Adrenal gland (tissue), 5 donors: ENCODE measurements around the gene CMPK2.
A peak's percentile ranks its signal among the peaks of the same experiment; 100 is the strongest.

ENCODE experiments used
- POLR2A ChIP-seq, 2 donors: fragments of 450-650 bp; IDR thresholded peaks; one replicate each; pipeline ENCODE4 v1.6.1; 2017; ENCODE audit warnings: antibody characterized with exemption in 2 of 2, mild to moderate bottlenecking in 2 of 2, moderate library complexity in 1 of 2
- TF ChIP-seq, protein P1 (sequence below), 6 experiments: fragments of 450-650 bp in 4 of 6; fragments of 200-600 bp in 2 of 6; sonication (generic) in 1 of 6; IDR thresholded peaks; 1 replicate in 5 of 6; 2 replicates in 1 of 6; pipeline versions ENCODE4 v1.5.1 to v1.8.0; 2016 to 2021; ENCODE audit warnings: antibody characterized with exemption in 6 of 6, mild to moderate bottlenecking in 2 of 6, moderate library complexity in 1 of 6
- donor health status: DM: no; HTN: no; CAD: no.

DNA sequence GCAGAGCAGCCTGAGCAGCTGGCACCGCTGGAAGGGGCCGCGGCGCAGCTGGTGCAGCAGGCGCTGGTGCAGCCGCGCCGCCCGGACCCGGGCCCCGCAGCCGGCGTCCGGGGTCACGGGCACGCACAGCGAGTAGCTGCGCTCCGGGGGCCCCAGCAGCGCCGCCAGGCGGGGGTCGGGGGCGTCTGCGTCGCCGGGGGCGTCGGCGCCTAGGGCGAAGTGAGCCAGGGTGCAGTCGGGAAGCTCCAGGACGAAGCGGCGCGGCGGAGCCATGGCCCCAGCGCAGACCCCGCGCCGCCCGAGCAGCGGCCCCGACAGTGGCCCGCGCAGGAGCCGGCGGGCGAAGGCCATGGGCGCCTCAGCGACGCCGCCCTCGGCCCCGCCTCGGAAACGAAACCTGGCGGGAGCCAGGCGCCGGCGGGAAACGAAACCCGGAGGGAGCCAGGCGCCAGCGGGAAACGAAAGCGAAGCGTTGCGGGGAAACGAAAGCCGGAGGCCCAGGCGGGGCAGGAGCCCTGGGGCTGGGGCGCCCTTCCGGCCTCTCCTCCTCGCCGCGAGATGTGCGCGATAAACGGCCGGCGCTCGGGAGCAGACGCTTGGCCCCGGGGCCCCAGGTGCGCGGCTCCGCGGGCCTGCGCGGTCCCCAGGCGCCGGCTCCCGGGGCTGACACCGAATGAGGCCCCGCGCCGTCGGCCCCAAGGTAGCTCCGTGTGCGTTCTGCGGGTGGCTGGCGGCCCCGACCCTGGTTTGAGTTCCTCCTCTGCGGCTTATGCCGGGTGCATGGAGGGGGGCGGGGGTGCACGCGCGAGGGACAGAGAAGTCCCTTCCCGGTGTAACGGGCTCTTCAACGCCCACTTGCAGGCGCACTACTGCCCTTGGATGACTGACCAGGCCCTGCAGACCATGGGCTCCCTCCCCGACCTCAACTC lies at the start of gene CMPK2:
- peak; percentile 41 to 53 for TF ChIP-seq POLR2A (IDR thresholded peaks at IDR 0.05)
- TF ChIP-seq, protein P1, sequence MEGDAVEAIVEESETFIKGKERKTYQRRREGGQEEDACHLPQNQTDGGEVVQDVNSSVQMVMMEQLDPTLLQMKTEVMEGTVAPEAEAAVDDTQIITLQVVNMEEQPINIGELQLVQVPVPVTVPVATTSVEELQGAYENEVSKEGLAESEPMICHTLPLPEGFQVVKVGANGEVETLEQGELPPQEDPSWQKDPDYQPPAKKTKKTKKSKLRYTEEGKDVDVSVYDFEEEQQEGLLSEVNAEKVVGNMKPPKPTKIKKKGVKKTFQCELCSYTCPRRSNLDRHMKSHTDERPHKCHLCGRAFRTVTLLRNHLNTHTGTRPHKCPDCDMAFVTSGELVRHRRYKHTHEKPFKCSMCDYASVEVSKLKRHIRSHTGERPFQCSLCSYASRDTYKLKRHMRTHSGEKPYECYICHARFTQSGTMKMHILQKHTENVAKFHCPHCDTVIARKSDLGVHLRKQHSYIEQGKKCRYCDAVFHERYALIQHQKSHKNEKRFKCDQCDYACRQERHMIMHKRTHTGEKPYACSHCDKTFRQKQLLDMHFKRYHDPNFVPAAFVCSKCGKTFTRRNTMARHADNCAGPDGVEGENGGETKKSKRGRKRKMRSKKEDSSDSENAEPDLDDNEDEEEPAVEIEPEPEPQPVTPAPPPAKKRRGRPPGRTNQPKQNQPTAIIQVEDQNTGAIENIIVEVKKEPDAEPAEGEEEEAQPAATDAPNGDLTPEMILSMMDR (IDR thresholded peaks at IDR 0.05) = peak in 3 of 6 experiments; percentile 7 to 31 (median 18)
